HG03520 (cell line): ENCODE measurements around the gene ATAD3A.
"Not testable (repeated sequence)": the region's sequence is repeated elsewhere in the genome, so short reads cannot be mapped to it uniquely, and the experiment has no call there.

Experiments
- ATAC-seq: cut with Tn5 transposase; IDR thresholded peaks from one replicate; pipeline ENCODE4 v1.9.1; 2021; ENCODE audit warnings: mild to moderate bottlenecking, moderate library complexity; ENCODE audit not compliant: unreplicated experiment

The ATAD3A gene

DNA sequence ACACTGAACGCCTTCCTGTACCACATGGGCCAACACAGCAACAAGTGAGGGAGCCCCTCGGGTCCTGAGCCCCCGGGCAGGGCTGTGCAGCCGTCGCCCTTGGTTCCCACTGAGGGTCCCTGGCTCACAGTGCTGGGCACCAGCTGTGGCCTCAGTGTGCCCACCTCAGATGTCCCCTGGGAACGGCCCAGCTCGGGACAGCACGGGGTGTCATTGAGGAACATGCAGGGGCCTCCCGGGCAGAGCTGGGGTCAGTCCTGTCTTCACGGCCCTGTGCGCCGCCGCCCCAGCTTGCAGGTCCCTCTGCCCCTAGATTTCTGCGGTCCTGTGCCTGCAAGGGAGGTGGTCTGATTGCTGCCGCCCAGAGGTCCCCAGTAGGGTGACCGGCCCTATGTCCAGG lies 22.7 kb upstream of the ATAD3A start:
- no peak for ATAC-seq

DNA sequence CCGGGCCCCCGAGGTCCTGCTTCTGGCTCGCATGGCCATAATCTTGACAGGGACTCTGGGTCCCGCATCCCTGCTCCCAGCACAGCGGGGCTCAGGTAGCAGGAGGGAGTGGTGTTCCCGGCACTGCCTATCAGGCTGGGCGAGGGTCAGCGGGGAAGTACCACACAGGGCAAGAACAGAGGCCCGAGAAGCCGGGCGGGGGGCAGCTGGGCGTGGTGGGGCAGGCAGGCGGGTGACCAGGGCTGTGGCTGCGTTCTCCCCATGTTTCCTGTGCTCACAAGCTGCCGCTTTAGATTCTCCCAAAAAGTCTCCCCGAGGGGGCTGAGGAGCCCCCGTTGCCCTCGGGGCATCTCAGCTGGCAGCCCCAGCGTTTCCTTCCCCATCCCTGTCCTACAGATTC lies 22.1 kb upstream of the ATAD3A start:
- ATAC-seq, result no peak

GRCh38 chr1:1490633-1491230 lies 21.2 kb upstream of the ATAD3A start:
- ATAC-seq, result no peak

GRCh38 chr1:1491601-1492000 lies 20.4 kb upstream of the ATAD3A start:
- no peak for ATAC-seq

- ATAC-seq, result not testable (repeated sequence)
These were observed 17.7 kb upstream of the ATAD3A start for GRCh38 chr1:1494311-1494710.

DNA sequence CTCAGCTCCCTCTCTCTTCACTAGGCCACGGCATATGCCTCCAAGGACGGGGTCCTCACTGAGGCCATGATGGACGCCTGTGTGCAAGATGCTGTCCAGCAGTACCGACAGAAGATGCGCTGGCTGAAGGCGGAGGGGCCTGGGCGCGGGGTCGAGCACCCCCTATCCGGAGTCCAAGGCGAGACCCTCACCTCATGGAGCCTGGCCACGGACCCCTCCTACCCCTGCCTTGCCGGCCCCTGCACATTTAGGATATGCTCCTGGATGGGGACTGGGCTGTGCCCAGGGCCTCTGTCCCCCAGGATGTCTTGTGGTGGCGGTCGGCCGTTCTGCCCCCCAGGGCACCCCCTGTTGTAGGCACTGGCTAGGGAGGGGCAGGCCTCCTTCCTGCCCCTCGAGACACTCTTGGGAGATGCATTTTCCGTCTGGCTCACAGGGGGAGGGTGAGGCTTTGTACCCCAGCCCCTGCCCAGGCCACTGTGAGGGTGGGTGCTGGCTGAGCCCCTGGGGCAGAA lies 16.4 kb upstream of the ATAD3A start:
- ATAC-seq, result not testable (repeated sequence)

DNA sequence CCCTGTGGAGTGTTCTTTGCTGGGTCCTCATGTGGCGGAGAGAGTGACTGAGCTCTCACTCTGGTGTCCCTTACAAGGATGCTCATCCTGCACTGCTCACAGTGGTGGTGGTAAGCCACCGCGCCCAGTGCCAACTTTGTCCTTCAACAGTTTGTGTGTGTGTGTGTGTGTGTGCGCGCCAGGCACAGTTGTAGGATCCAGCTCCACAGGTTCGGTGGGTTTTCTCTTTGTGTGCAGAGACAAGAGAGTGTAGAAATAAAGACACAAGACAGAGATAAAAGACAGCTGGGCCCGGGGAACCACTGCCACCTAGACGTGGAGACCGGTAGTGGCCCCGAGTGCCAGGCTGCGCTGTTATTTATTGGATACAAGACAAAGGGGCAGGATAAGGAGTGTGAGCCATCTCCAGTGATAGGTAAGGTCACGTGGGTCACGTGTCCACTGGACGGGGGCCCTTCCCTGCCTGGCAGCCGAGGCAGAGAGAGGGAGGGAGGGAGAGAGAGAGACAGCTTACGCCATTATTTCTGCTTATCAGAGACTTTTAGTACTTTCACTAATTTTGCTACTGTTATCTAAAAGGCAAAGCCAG lies 7.1 kb upstream of the ATAD3A start:
- not testable (repeated sequence) for ATAC-seq

DNA sequence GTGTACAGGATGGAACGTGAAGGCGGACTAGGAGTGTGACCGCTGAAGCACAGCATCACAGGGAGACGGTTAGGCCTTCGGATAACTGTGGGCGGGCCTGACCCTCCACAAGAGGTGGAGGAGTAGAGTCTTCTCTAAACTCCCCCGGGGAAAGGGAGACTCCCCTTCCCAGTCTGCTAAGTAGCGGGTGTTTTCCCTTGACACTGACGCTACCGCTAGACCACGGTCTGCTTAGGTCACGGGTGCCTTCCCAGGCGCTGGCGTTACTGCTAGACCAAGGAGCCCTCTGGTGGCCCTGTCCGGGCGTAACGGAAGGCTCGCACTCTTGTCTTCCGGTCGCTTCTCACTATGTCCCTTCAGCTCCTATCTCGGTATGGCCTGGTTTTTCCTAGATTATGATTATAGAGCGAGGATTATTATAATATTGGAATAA lies 6.6 kb upstream of the ATAD3A start:
- ATAC-seq, result not testable (repeated sequence)

DNA sequence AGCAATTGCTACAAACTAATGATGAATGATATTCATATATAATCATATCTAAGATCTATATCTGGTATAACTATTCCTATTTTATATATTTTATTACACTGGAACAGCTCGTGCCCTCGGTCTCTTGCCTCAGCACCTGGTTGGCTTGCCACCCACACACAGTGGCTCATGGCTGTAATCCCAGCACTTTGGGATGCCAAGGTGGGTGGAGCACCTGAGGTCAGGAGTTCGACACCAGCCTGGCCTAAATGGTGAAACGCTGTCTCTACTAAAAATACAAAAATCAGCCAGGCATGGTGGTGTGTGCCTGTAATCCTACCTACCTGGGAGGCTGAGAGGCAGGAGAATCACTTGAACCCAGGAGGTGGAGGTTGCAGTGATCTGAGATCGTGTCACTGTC lies 6.2 kb upstream of the ATAD3A start:
- not testable (repeated sequence) for ATAC-seq

DNA sequence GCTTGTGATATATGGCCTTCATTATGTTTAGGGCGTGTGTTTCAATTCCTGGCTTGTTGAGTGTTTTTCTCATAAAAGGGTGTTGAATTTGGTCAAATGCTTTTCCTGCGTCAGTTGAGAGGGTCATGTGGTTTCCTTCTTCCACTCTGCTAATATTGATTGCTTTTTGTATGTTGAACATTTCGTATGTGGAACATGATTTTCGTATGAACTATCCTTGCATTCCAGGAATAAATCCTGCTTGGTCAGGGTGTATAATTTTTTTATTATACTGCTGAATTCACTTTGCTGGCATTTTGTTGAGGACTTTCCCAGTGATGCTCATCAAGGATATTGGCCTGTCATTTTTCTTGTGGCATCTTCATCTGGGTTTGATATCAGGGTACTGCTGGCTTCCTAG lies 4.7 kb upstream of the ATAD3A start:
- no peak for ATAC-seq

DNA sequence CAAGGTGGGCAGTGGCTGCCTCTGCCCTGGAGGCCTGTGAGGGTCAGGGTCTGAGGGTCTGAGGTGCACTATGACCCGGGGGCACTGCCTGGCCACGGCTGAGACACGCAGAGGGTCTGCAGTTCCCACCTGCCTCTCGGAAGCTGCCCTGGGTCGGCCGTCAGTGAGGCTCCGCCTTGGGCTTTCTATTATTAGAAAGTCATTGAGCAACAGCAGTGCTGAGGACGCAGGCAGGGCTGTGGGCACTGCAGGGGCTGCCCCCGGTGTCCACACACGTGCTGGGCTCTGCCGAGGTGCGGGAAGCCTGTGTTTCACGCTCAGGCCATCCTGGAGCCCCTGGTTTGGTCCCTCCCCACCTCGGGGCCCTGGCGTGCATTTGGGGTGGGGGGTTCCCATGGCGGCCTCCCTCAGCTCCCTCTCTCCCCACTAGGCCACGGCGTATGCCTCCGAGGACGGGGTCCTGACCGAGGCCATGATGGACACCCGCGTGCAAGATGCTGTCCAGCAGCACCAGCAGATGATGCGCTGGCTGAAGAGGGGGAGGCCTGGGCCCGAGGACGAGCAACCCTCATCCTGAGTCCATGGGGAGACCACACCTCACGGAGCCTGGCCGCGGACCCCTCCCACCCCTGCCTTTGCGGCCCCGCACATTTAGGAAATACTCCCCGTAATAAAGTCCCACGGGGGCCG lies 3.0 kb upstream of the ATAD3A start:
- not testable (repeated sequence) for ATAC-seq

DNA sequence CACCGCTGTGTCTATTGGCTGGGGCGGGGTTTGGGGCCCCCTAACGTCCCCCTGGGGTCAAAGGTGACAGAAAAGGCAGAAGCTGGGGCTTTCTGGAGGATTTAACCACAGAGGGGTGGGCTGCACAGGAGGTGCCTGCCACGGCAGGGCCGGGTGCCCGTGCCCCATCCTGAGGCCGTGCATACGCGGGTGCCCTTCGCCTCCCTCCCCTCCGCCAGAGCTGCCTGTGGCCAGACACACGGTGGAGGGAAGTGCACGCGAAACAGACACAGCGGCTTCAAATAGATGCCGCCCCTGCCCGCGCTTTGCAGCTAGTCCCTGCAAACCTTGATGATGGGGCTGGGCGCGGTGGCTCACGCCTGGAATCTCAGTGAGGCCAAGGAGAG lies 2.5 kb upstream of the ATAD3A start:
- not testable (repeated sequence) for ATAC-seq

DNA sequence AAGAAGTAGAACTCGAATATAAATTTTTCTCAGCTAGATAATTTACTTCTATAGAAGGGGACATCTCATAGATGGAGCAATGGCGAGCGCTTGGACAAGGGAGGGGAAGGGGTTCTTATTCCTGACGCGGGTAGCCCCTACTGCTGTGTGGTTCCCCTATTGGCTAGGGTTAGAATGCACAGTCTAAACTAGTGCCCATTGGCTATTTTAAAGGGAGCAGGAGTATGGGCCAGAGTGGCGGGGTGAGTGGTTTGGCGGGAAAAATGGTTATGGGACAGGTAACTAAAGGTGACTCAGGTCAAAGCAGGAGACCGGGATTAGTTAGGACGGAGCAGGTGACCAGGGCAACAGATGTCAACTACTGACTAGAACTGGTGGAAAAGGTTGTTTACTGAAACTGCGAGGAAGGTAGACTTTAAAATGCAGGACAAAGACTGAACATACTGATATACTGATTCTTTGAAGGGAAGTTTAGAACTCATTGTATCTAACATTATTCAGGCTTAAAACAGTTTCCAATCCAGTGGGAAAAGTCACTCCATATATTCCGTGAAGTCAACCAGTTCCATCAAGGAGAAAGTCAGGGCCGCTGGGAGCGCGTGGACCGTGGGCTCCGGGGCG lies 940 bp upstream of the ATAD3A start:
- no peak for ATAC-seq

DNA sequence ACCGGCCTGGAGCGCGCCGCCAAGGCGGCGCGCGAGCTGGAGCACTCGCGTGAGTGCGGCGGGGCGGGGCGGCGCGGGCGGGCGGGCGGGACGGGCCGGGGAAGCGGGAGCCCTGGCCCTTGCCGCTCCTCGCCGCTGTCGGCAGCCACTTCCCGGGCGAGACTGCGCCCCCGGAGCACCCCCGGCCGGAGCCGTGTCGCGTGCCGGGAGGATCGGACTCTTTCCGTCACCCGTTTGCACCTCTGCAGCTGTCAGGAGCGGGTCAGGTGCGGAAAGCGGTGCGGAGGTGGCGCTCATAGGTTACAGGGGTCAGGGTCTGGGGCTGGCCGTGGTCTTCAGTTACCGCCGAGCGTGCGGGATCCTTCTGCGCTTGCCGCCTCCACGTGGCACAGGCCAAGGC lies 463 bp downstream of the ATAD3A start:
- ATAC-seq, result not testable (repeated sequence)

DNA sequence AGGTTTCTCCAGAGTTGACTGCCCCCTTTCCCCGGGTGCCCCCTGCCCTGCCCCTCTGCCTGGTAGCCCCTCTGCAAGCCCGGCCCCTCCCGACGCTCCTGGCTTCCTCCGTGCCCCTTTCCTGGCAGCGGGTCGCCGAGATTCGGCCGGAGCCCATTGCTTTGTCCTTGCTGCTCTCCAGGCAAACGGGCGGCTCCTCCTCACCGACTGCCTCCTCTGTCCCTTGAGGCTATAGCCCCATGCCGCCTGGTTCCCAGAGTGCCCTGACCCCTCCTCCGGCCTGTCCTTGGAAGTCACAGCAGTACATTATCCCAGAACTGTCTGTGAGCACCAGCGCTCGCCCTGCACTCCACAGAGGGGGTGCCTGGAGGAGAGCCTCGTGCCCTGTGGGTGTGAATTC lies 1.7 kb downstream of the ATAD3A start:
- not testable (repeated sequence) for ATAC-seq

DNA sequence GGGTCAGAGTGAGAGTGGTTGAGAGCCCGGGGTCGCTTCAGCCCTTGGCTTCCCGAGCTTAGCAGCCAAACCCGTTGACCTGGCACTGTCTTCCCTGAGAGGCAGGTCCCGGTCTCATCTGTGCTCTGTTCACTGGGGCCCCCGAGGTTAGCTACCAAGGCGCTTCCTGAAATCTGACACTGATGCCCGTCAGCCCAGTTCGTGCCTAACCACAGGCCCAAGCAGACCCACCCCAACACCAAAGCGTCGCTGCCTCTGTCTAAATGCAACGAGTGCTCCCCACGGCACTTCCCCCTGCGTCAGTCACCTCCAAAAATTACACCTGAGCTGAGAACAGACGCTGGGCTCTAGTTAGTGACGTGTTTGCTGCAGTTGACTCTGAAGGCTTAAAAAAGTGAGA lies 2.4 kb downstream of the ATAD3A start:
- ATAC-seq, result not testable (repeated sequence)

DNA sequence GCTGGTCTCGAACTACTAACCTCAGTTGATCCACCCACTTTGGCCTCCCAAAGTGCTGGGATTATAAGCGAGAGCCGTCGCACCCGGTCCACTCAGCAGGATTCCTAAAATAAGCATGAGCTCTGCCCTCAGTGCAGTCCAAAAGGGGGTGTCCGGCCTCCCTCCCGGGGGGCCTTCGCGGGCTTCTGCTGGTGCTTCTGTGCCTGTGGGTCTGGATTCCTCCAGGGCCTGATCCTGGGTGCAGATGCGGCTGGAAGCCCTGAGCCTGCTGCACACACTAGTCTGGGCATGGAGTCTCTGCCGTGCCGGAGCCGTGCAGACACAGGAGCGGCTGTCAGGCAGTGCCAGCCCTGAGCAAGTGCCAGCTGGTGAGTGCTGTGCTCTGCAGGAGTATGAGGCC lies 5.0 kb downstream of the ATAD3A start:
- ATAC-seq, result not testable (repeated sequence)

DNA sequence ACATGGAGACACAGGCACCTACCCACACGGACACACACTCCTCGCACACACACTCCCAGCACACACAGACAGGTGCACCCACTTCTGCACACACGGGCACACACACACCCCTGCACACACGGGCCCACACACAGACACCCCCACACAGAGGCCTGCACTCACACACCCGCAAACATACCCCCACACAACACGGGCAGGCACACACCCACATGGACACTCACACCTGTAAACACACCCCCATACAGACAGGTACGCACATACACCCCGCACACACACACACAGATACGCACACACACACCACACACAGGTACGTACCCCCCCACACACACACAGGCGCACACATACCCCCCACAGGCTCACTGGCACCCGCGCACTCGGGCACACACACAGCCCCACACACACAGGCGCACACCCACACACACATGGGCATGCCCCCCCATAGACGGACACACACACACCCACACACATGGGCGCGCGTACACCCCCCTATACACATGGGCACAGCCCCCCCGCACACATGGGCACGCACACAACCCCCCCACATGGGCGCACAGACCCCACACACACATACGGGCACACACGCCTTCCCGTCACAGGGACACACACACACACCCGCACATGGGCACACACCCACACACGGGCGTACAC lies 6.1 kb downstream of the ATAD3A start:
- ATAC-seq, result no peak

GRCh38 chr1:1518621-1519007 lies 6.7 kb downstream of the ATAD3A start:
- ATAC-seq, result not testable (repeated sequence)

GRCh38 chr1:1519805-1520505 lies 8.0 kb downstream of the ATAD3A start:
- ATAC-seq, result not testable (repeated sequence)

DNA sequence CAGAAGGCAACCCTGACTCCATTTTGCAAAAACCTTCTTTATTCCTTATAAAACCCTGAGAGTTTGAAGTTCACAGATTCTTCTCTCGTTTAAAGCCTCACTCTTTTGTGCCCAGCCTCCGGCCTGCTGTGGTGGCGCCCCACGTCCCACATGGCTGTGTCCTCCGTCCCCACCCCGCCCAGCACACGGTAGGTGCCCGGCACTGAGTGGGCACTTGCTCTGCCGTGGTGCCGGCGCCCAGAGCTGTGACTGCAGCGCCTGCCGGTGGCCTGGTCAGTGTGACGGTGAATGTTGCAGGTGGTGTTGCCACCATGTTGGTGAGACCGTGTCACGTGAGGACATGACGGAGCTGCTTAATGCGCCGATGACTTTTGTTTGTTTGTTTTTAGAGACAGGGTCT lies 9.4 kb downstream of the ATAD3A start:
- ATAC-seq, result no peak
